Measurements from ENCODE around the gene PGRMC2.
A peak's percentile ranks its signal among the peaks of the same experiment; 100 is the strongest.

Gene PGRMC2

GRCh38 chr4:128315756-128316520 lies 28.3 kb upstream of the PGRMC2 start:
- Histone ChIP-seq H3K9ac (ENCODE audit: low read length) (no peak overlapping the region), H3K36me3 (ENCODE audit: control insufficient read depth, insufficient read depth, low read length, severe bottlenecking) (no peaks in the 10 kb centered on the region), H3K27me3 (replicated peaks; ENCODE audit: control insufficient read depth, insufficient read depth, low read length) (no peaks in the 10 kb centered on the region), H3K4me1 (ENCODE audit: control insufficient read depth, insufficient read depth, low read length) (peaks cover 2% of the 10 kb centered on the region), H3K4me3 (ENCODE audit: low read length) (no peak overlapping the region), H3K9me3 (ENCODE audit: control insufficient read depth, low read length) (no peaks in the 10 kb centered on the region)
- DNase-seq (ENCODE audit: low read depth): peak; percentile 27

GRCh38 chr4:128311659-128312403 lies 24.2 kb upstream of the PGRMC2 start:
- Histone ChIP-seq H3K27me3 (replicated peaks; ENCODE audit: control insufficient read depth, insufficient read depth, low read length) (no peaks in the 10 kb centered on the region), H3K4me1 (ENCODE audit: control insufficient read depth, insufficient read depth, low read length) (peaks cover 30% of the 10 kb centered on the region), H3K4me3 (ENCODE audit: low read length) (no peak overlapping the region), H3K9me3 (ENCODE audit: control insufficient read depth, low read length) (no peaks in the 10 kb centered on the region), H3K9ac (ENCODE audit: low read length) (no peak overlapping the region), H3K36me3 (ENCODE audit: control insufficient read depth, insufficient read depth, low read length, severe bottlenecking) (no peaks in the 10 kb centered on the region)
- no peak for DNase-seq (ENCODE audit: low read depth)

GRCh38 chr4:128310266-128310697 lies 22.7 kb upstream of the PGRMC2 start:
- H3K36me3 ChIP-seq (ENCODE audit: control insufficient read depth, insufficient read depth, low read length, severe bottlenecking): no peaks in the 10 kb centered on the region
- peaks cover 30% of the 10 kb centered on the region for H3K4me1 ChIP-seq (ENCODE audit: control insufficient read depth, insufficient read depth, low read length)
- no peaks in the 10 kb centered on the region for H3K9me3 ChIP-seq (ENCODE audit: control insufficient read depth, low read length)
- no peak for DNase-seq (ENCODE audit: low read depth)
- H3K4me3 ChIP-seq (ENCODE audit: low read length): peak overlapping the region; percentile 0
- H3K9ac ChIP-seq (ENCODE audit: low read length): no peak overlapping the region
- H3K27me3 ChIP-seq (replicated peaks; ENCODE audit: control insufficient read depth, insufficient read depth, low read length): no peaks in the 10 kb centered on the region

- DNase-seq (ENCODE audit: low read depth): no peak
- Histone ChIP-seq H3K9me3 (ENCODE audit: control insufficient read depth, low read length) (no peaks in the 10 kb centered on the region), H3K4me1 (ENCODE audit: control insufficient read depth, insufficient read depth, low read length) (peaks cover 30% of the 10 kb centered on the region), H3K36me3 (ENCODE audit: control insufficient read depth, insufficient read depth, low read length, severe bottlenecking) (peaks cover 3% of the 10 kb centered on the region), H3K9ac (ENCODE audit: low read length) (peak overlapping the region; percentile 4), H3K27me3 (replicated peaks; ENCODE audit: control insufficient read depth, insufficient read depth, low read length) (no peaks in the 10 kb centered on the region), H3K4me3 (ENCODE audit: low read length) (peak overlapping the region; percentile 0)
Measured at GRCh38 chr4:128309585-128309984, 22.0 kb upstream of the PGRMC2 start.

- Histone ChIP-seq H3K4me1 (ENCODE audit: control insufficient read depth, insufficient read depth, low read length) (peaks cover 30% of the 10 kb centered on the region), H3K9ac (ENCODE audit: low read length) (peak overlapping the region; percentile 4), H3K4me3 (ENCODE audit: low read length) (no peak overlapping the region), H3K9me3 (ENCODE audit: control insufficient read depth, low read length) (no peaks in the 10 kb centered on the region), H3K36me3 (ENCODE audit: control insufficient read depth, insufficient read depth, low read length, severe bottlenecking) (peaks cover 3% of the 10 kb centered on the region), H3K27me3 (replicated peaks; ENCODE audit: control insufficient read depth, insufficient read depth, low read length) (no peaks in the 10 kb centered on the region)
- DNase-seq (ENCODE audit: low read depth): no peak
Measured at GRCh38 chr4:128308986-128309385, 21.4 kb upstream of the PGRMC2 start.

GRCh38 chr4:128307123-128307571 lies 19.5 kb upstream of the PGRMC2 start:
- no peak overlapping the region for H3K4me3 ChIP-seq (ENCODE audit: low read length)
- H3K9ac ChIP-seq (ENCODE audit: low read length): no peak overlapping the region
- no peaks in the 10 kb centered on the region for H3K9me3 ChIP-seq (ENCODE audit: control insufficient read depth, low read length)
- H3K36me3 ChIP-seq (ENCODE audit: control insufficient read depth, insufficient read depth, low read length, severe bottlenecking): peaks cover 3% of the 10 kb centered on the region
- no peak for DNase-seq (ENCODE audit: low read depth)
- H3K27me3 ChIP-seq (replicated peaks; ENCODE audit: control insufficient read depth, insufficient read depth, low read length): no peaks in the 10 kb centered on the region
- peaks cover 38% of the 10 kb centered on the region for H3K4me1 ChIP-seq (ENCODE audit: control insufficient read depth, insufficient read depth, low read length)

GRCh38 chr4:128305942-128306341 lies 18.3 kb upstream of the PGRMC2 start:
- Histone ChIP-seq H3K36me3 (ENCODE audit: control insufficient read depth, insufficient read depth, low read length, severe bottlenecking) (peaks cover 3% of the 10 kb centered on the region), H3K4me1 (ENCODE audit: control insufficient read depth, insufficient read depth, low read length) (peaks cover 38% of the 10 kb centered on the region)
- no peak for DNase-seq (ENCODE audit: low read depth)

GRCh38 chr4:128303986-128304385 lies 16.4 kb upstream of the PGRMC2 start:
- no peaks in the 10 kb centered on the region for H3K27me3 ChIP-seq (replicated peaks; ENCODE audit: control insufficient read depth, insufficient read depth, low read length)
- DNase-seq (ENCODE audit: low read depth): no peak
- no peak overlapping the region for H3K9ac ChIP-seq (ENCODE audit: low read length)
- peaks cover 3% of the 10 kb centered on the region for H3K36me3 ChIP-seq (ENCODE audit: control insufficient read depth, insufficient read depth, low read length, severe bottlenecking)
- no peak overlapping the region for H3K4me3 ChIP-seq (ENCODE audit: low read length)
- no peaks in the 10 kb centered on the region for H3K9me3 ChIP-seq (ENCODE audit: control insufficient read depth, low read length)
- H3K4me1 ChIP-seq (ENCODE audit: control insufficient read depth, insufficient read depth, low read length): peaks cover 29% of the 10 kb centered on the region

More at GRCh38 chr4:128305942-128306341, 18.3 kb upstream of the PGRMC2 start:
- no peaks in the 10 kb centered on the region for H3K9me3 ChIP-seq (ENCODE audit: control insufficient read depth, low read length)
- H3K4me3 ChIP-seq (ENCODE audit: low read length): no peak overlapping the region
- no peak overlapping the region for H3K9ac ChIP-seq (ENCODE audit: low read length)
- no peaks in the 10 kb centered on the region for H3K27me3 ChIP-seq (replicated peaks; ENCODE audit: control insufficient read depth, insufficient read depth, low read length)

- Histone ChIP-seq H3K27me3 (replicated peaks; ENCODE audit: control insufficient read depth, insufficient read depth, low read length) (no peaks in the 10 kb centered on the region), H3K4me3 (ENCODE audit: low read length) (no peak overlapping the region), H3K9me3 (ENCODE audit: control insufficient read depth, low read length) (no peaks in the 10 kb centered on the region), H3K9ac (ENCODE audit: low read length) (no peak overlapping the region), H3K4me1 (ENCODE audit: control insufficient read depth, insufficient read depth, low read length) (peaks cover 27% of the 10 kb centered on the region), H3K36me3 (ENCODE audit: control insufficient read depth, insufficient read depth, low read length, severe bottlenecking) (peaks cover 3% of the 10 kb centered on the region)
- no peak for DNase-seq (ENCODE audit: low read depth)
Measured at GRCh38 chr4:128303405-128303785, 15.8 kb upstream of the PGRMC2 start.

- DNase-seq (ENCODE audit: low read depth): no peak
- Histone ChIP-seq H3K4me3 (ENCODE audit: low read length) (no peak overlapping the region), H3K9me3 (ENCODE audit: control insufficient read depth, low read length) (no peaks in the 10 kb centered on the region), H3K27me3 (replicated peaks; ENCODE audit: control insufficient read depth, insufficient read depth, low read length) (no peaks in the 10 kb centered on the region), H3K9ac (ENCODE audit: low read length) (no peak overlapping the region), H3K36me3 (ENCODE audit: control insufficient read depth, insufficient read depth, low read length, severe bottlenecking) (peaks cover 10% of the 10 kb centered on the region), H3K4me1 (ENCODE audit: control insufficient read depth, insufficient read depth, low read length) (peaks cover 20% of the 10 kb centered on the region)
Measured at GRCh38 chr4:128301979-128302378, 14.4 kb upstream of the PGRMC2 start.

- Histone ChIP-seq H3K27me3 (replicated peaks; ENCODE audit: control insufficient read depth, insufficient read depth, low read length) (no peaks in the 10 kb centered on the region), H3K4me3 (ENCODE audit: low read length) (no peak overlapping the region), H3K36me3 (ENCODE audit: control insufficient read depth, insufficient read depth, low read length, severe bottlenecking) (peaks cover 8% of the 10 kb centered on the region), H3K4me1 (ENCODE audit: control insufficient read depth, insufficient read depth, low read length) (peaks cover 16% of the 10 kb centered on the region), H3K9me3 (ENCODE audit: control insufficient read depth, low read length) (no peaks in the 10 kb centered on the region), H3K9ac (ENCODE audit: low read length) (no peak overlapping the region)
- DNase-seq (ENCODE audit: low read depth): no peak
Measured at GRCh38 chr4:128299848-128300247, 12.2 kb upstream of the PGRMC2 start.
